Fibroblast of peridontal ligament (primary cell): ENCODE data around the gene COPG1.
"Not testable (repeated sequence)": the region's sequence is repeated elsewhere in the genome, so short reads cannot be mapped to it uniquely, and the experiment has no call there.

Experiments used
- DNase-seq: peaks from one replicate; pipeline ENCODE4 v3.0.0-alpha.2; 2010; ENCODE audit errors: extremely low read depth

COPG1 gene

GRCh38 chr3:129239991-129240390 lies 9.4 kb upstream of the COPG1 start:
- DNase-seq = no peak

GRCh38 chr3:129240436-129240835 lies 9.0 kb upstream of the COPG1 start:
- no peak for DNase-seq

DNA sequence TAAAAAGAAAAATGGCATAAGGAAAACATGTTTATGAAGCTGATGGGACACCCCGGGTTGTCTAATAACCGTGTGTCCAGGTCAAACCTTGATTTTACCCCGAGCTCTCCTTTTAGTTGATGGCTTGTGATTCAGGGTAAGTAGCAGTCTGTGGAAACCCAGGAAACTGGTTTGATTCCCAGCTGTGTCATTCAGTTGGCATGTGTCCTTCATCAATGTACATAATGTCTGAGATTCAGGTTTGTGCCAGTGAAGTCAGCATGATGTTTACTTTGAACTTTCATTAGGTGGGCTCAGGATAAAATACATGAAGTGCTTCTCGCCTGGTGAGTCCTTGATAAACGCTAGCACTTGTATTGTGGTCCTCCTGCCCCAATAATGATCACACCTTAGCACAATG lies 4.3 kb upstream of the COPG1 start:
- DNase-seq = no peak

DNA sequence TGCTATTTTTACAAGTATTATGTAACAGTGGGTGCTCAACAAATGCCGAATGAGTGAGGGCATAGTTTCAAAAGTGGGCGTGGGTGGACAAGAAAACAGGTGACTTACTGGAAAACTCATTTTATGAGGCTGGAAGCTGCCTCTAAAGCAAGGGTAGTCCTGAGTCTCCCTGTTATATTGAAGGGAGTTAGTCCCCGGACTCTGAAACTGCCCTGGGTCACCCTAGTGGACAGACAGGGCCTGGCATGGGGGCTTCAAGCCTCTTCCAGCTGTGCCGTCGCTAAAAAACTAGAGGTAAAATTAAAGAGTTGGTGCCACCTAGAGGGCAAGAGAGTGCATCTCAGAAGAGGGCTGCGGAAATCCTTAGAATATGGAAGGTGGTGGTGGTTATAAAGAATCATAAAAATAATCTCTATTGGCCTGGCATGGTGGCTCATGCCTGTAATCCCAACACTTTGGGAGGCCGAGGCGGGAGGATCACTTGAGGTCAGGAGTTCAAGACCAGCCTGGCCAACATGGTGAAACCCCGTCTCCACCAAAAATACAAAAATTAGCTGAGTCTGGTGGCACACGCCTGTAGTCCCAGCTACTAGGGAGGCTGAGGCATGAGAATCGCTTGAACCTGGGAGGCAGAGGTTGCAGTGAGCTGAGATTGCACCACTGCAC lies 3.6 kb upstream of the COPG1 start:
- peak; percentile 94 for DNase-seq

- DNase-seq = no peak
Measured at GRCh38 chr3:129246636-129247035, 2.8 kb upstream of the COPG1 start.

GRCh38 chr3:129248286-129248979 lies 973 bp upstream of the COPG1 start:
- DNase-seq = no peak

DNA sequence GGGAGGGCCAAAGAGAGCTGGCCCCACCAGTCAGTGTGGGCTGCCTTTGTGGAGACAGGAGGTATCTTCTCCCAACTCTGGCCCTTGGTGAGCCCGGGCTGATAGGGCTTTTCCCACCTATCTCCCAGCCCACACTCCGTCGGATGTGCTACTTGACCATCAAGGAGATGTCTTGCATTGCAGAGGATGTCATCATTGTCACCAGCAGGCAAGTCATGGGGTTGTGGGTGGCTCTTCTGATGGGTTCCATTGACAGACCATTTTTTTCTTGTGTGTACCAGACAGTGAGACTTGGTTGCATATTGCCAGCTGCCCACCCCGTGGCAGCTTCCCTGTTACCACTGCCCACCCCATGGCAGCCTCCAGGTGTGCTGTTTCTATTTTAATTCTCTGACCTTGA lies 3.3 kb downstream of the COPG1 start:
- DNase-seq = no peak

GRCh38 chr3:129254536-129255230 lies 5.3 kb downstream of the COPG1 start:
- DNase-seq = no peak

DNA sequence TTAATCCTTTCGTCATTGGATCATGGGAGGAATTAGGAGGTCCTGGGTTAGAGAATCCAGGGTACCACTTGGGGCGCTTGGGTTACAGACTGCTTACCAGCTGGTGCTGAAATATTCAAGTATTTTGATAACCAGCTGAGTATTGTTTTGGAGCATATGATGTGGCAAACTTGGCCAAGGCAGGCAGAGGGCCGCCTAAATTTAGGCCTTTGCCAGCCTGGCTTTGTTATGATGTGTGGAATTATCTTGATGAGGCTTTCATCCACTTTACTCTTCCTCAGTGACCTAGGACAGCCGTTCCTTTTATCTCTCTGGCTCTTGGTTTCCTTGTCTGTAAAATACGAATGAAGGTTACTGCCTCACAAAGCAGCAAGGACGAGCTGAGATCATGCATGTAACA lies 6.9 kb downstream of the COPG1 start:
- no peak for DNase-seq

- DNase-seq = no peak
Measured at GRCh38 chr3:129257609-129258008, 8.2 kb downstream of the COPG1 start.

DNA sequence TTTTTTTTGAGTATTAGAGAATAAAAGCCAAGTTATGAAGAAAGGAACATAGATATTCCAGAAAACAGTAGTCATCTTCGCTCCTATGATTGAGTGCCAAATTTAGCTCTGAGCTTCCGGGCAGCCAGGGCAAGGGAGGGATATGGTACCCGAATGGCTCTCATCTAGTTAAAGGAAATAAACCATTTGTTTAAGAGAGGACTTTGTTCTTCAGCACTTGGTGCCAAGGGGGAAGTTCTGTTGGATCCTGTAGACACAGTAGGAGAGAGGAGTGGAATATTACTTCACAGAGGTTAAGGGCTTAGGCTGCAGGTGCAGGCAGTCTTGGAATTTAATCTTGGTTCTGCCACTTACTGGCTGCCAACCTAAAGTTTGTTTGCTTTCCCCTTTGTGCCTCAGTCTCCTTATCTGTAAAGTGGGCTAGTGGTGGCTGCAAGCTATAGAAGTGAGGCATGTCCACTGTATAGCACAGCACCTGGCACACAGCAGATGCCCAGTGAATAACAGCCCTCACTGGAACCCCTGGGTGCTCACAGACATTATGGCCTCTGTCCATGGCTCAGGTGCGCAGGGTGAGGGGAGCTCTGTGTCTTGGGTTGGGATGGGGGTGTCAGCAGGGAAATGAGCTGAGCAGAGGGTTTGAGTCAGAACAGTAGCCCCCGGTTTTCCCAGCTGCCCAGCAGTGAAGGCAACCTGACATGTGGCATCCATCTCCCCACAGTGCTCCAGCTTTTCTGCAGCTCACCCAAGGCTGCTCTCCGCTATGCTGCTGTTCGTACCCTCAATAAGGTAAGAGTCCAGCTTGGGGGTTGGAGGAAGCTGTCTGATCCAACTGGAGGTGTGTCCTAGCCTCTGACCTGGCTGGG lies 10.4 kb downstream of the COPG1 start:
- no peak for DNase-seq

- no peak for DNase-seq
Measured at GRCh38 chr3:129260606-129261005, 11.2 kb downstream of the COPG1 start.

DNA sequence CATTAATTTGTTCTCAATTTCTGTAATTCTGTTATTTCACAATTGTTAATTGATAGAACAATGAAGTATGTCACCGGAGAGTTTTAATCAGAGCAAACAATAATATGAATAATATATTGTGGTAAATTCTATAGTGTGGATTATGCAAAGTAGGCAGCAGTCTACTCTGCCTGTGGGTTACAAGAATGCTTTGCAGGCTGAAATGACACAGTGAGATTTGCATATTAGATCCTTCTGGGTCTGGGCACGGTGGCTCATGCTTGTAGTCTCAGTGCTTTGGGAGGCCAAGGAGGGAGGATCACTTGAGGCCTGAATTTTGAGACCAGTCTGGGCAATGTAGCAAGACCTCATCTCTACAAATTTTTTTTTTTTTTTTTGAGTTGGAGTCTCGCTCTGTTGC lies 12.5 kb downstream of the COPG1 start:
- DNase-seq = no peak

DNA sequence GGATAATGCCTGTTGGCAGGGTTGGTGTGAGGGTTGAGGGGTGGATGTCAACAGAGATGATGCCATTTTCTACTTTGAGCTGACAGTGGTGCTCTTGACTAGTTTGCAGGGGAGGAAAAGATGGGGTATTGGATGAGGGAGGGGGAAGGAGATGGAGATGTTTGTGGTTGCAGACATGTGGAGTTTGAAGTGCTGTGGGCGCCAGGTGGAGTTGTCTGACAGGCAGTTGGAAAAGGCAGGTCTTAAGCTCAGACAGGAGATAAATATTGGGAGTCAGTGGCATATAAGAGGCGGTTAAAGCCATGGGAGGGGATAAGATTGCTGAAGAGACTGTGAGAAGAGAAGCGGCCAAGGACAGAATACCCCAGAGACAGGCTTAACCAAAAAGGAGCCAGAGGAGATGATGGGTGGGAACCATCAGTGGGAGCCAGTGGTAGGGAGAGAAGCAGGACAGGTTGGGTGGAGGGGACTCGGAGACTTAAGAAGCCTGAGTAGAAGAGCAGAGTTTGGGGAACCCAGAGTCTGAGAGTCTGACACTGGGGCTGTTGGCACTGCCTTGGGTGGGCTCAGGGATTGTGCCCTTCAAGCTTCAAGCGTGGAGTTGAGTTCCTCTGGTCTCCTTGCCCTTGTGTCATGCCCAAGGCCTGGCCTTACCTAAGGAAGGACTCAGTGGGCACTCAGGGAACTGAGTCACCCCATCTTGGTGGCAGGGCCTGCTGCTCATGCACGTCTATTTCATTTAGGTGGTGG lies 13.9 kb downstream of the COPG1 start:
- DNase-seq = no peak

DNA sequence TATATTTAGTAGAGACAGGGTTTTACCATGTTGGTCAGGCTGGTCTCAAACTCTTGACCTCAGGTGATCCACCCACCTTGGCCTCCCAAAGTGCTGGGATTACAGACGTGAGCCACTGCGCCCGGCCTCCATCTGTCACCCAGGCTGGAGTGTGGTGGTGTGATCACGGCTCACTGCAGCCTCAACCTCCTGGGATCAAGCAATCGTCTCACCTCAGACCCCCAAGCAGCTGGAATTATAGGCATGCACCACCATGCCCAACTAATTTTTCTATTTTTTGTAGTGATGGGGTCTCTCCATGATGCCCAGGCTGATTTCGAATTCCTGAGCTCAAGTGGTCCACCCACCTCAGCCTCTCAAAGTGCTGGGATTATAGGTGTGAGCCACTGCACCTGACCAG lies 15.6 kb downstream of the COPG1 start:
- DNase-seq = not testable (repeated sequence)

GRCh38 chr3:129266651-129267050 lies 17.2 kb downstream of the COPG1 start:
- no peak for DNase-seq

DNA sequence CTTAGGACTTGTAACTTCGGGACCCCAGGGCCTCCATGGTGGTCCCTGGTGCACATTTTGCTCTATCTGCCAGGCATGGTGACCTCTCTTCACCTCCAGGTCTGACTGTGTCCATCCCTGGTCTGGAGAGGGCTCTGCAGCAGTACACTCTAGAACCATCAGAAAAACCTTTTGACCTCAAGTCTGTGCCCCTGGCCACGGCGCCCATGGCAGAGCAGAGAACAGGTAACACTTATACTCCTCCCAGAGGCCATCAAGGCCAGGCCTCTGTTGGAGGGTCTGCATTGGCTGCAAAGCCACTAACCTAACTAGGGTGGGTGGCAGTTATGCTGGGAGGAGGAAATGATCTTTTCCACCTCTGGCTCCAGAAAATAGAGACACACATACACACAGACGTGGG lies 19.0 kb downstream of the COPG1 start:
- DNase-seq = no peak

DNA sequence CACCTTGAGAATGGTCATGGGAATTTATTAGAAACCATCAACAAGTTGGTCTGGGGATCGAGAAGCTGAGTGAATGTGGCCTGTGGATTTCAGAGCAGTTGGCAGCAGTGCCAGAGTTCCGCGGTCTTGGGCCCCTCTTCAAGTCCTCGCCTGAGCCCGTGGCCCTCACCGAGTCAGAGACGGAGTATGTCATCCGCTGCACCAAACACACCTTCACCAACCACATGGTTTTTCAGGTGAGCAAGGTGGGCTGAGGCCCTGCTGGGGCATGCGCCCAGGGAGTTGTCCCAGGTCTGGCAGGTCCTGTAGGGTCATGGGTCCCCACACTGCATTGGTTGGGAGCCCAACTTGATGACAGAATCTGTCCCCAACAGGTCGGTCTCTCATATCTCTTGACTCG lies 22.3 kb downstream of the COPG1 start:
- no peak for DNase-seq

GRCh38 chr3:129276385-129276784 lies 27.0 kb downstream of the COPG1 start:
- no peak for DNase-seq

DNA sequence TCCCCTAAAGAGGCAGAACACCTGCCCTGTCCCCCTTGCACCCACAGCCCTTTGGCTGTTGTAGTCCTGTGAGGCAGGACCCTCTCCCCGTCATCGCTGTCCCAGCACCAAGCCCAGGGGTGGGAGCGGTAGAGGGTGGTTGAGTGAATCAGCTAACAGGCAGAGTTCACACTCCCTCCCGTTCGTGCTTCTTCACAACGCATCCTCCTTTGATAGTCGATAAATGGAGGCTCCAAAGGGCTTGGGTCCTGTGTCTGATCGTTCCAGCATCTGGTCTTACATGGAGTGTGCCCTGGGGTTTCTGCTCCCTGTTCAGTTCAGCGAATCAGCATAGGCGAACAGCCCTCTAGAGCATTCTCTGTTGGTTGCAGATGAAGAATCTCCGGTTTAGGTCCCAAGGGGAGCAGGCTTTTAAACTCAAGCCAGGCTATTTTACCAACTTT lies 28.4 kb downstream of the COPG1 start:
- DNase-seq = peak; percentile 63

GRCh38 chr3:129278439-129278965 lies 29.1 kb downstream of the COPG1 start, which contains the start of gene HMCES:
Gene HMCES (plus strand): TSS chr3:129278870. CDS start chr3:129279733, 863 bp downstream.
- peak; percentile 72 for DNase-seq
